Ovary (tissue), 9 donors: Measurements from ENCODE around the gene STAP2. TPM values are rescaled to one million over a fixed set of nuclear protein-coding genes. Genes with fewer than 3 reads are reported as not detected.

ENCODE experiments used
- DNase-seq, 5 donors: peaks; one replicate each; pipeline ENCODE4 v3.0.0-alpha.2; 2019 to 2020
- H3K27ac ChIP-seq, 2 donors: fragments of 200-600 bp; one replicate each; pipeline versions ENCODE4 v1.5.1 to v1.8.0; 2019 to 2022
- H3K27me3 ChIP-seq: fragments of 200-600 bp; one replicate; pipeline ENCODE4 v1.8.0; 2022
- H3K36me3 ChIP-seq: fragments of 200-600 bp; sonication (generic); one replicate; pipeline ENCODE4 v1.5.1; 2019
- H3K4me1 ChIP-seq: one replicate; pipeline ENCODE4 v1.8.1; 2013; ENCODE audit warnings: mild to moderate bottlenecking, moderate library complexity; ENCODE audit not compliant: insufficient read depth
- H3K4me3 ChIP-seq: fragments of 200-600 bp; sonication (generic); one replicate; pipeline ENCODE4 v1.5.1; 2017
- H3K9me3 ChIP-seq, 2 donors: fragments of 200-600 bp in 1 of 2; sonication (generic) in 1 of 2; one replicate each; pipeline versions ENCODE4 v1.5.1 to v1.8.1; 2013 to 2019; ENCODE audit warnings: mild to moderate bottlenecking in 1 of 2, moderate library complexity in 1 of 2
- CTCF ChIP-seq, 3 donors: fragments of 450-650 bp in 2 of 3; fragments of 200-600 bp in 1 of 3; IDR thresholded peaks; one replicate each; pipeline versions ENCODE4 v1.5.1 to v1.8.0; 2016 to 2022; ENCODE audit warnings: antibody characterized with exemption in 3 of 3, mild to moderate bottlenecking in 1 of 3
- EP300 ChIP-seq: sonication (generic); formaldehyde crosslinking; IDR thresholded peaks from one replicate; pipeline ENCODE4 v1.6.1; 2017; ENCODE audit warnings: antibody characterized with exemption
- POLR2A ChIP-seq: fragments of 450-650 bp; IDR thresholded peaks from one replicate; pipeline ENCODE4 v1.6.1; 2017; ENCODE audit warnings: antibody characterized with exemption, mild to moderate bottlenecking, moderate library complexity
- WGBS, 3 donors: extraction: QIAGEN DNeasy Blood & Tissue Kit in 1 of 3; methylation state at CpG; one replicate each; pipeline versions ENCODE4 v1.1.5 to v1.1.7; 2013 to 2017; 5-methylcytosine and 5-hydroxymethylcytosine counted together
- intact Hi-C, 4 donors: fragments of 100-400 bp; cut with DNase I; formaldehyde crosslinking; loops; one replicate each; pipeline versions ENCODE4 v1.11.0 to v1.15.1; 2022 to 2023
- polyA plus RNA-seq, 2 donors: library from polyadenylated mRNA; stranded (reverse); fragments of 200-250 nt in 1 of 2; fragments of 350-450 nt in 1 of 2; fragmentation: Illumina TruSeq in 1 of 2; extraction: RNeasy Lipid Tissue Mini Kit (QIAGEN cat#74804) in 1 of 2; gene quantifications; one replicate each; pipeline ENCODE4 v1.2.3, GENCODE V29; 2013 to 2014
- total RNA-seq, 7 donors: library from RNA; depleted of rRNA in 2 of 7; stranded (reverse); fragments of >200 nt in 2 of 7; fragmentation: NEBNext Ultra II Directional in 3 of 7; extraction: Animal tissue kit (Norgen Biotek cat#: 25700) in 3 of 7; gene quantifications; one replicate each; pipeline versions ENCODE4 v1.1.0 to v1.2.4, GENCODE V29; 2016 to 2023
- donor health status: DM: no; HTN: no; CAD: no; lungs with moderate emphysema.
- donor health status: DM: no; HTN: no; CAD: no.
- donor health status: Bipolar disorder and iron deficiency.
- donor health status: DM: yes; HTN: yes; CAD: no.
- donor health status: DM: no; HTN: no; CAD: no.
- donor health status: DM: yes; HTN: yes; CAD: no.

Gene STAP2
- total and polyA plus RNA-seq, 9 donors: 9.7 to 32.5 (median 17.5) TPM

GRCh38 chr19:4279530-4280422 is 58.9 kb downstream of the STAP2 start:
- Histone ChIP-seq H3K4me1 (peaks cover 3% of the 10 kb centered on the region), H3K4me3 (peak overlapping the region; percentile 24), H3K9me3 (no peaks in the 10 kb centered on the region), H3K27ac (no peak overlapping the region), H3K36me3 (no peaks in the 10 kb centered on the region), H3K27me3 (no peaks in the 10 kb centered on the region)
- TF ChIP-seq POLR2A (no peak), EP300 (no peak), CTCF (IDR thresholded peaks at IDR 0.05) (no peak)
- intact Hi-C loops: no loop called here
- WGBS, 3 donors: 2 to 4% (median 3%) methylated on average over 62 to 71 of the region's 71 CpGs
- no peak for DNase-seq

GRCh38 chr19:4279267-4279529 is 59.4 kb downstream of the STAP2 start:
- intact Hi-C loops: no loop called here
- Histone ChIP-seq H3K4me1 (peaks cover 3% of the 10 kb centered on the region), H3K36me3 (no peaks in the 10 kb centered on the region), H3K4me3 (peak overlapping the region; percentile 24), H3K27ac (no peak overlapping the region), H3K9me3 (no peaks in the 10 kb centered on the region), H3K27me3 (no peaks in the 10 kb centered on the region)
- 0 to 1% (median 0%) methylated on average over 16 to 30 of the region's 30 CpGs for WGBS, 3 donors
- TF ChIP-seq EP300 (no peak), POLR2A (no peak), CTCF (IDR thresholded peaks at IDR 0.05) (no peak)
- no peak for DNase-seq

GRCh38 chr19:4278419-4279266 is 60.0 kb downstream of the STAP2 start, which contains the start of gene SHD:
SHD (plus strand) TSS chr19:4279266; CDS start chr19:4280064, 798 bp downstream.
- H3K27ac ChIP-seq: no peak within 1 kb of the TSS
- TF ChIP-seq POLR2A (no peak), CTCF (IDR thresholded peaks at IDR 0.05) (no peak), EP300 (no peak)
- H3K4me1 ChIP-seq: peaks cover 3% of the 10 kb centered on the region
- no peaks in the 10 kb centered on the region for H3K36me3 ChIP-seq
- WGBS, 3 donors: 3 to 5% (median 4%) methylated on average over 32 to 44 of the region's 44 CpGs
- DNase-seq: no peak
- intact Hi-C loops: no loop called here
- no peaks in the 10 kb centered on the region for H3K9me3 ChIP-seq
- no peaks in the 10 kb centered on the region for H3K27me3 ChIP-seq
- H3K4me3 ChIP-seq: peak within 1 kb of the TSS; percentile 24

GRCh38 chr19:4278010-4278409 is 60.6 kb downstream of the STAP2 start:
- 36 to 54% (median 43%) methylated on average over 4 of the region's 4 CpGs for WGBS, 3 donors
- H3K9me3 ChIP-seq: no peaks in the 10 kb centered on the region
- DNase-seq: no peak
- no peak overlapping the region for H3K4me3 ChIP-seq
- intact Hi-C loops: no loop called here
- H3K27me3 ChIP-seq: no peaks in the 10 kb centered on the region
- no peaks in the 10 kb centered on the region for H3K36me3 ChIP-seq
- H3K27ac ChIP-seq: no peak overlapping the region
- TF ChIP-seq EP300: no peak
- TF ChIP-seq CTCF (IDR thresholded peaks at IDR 0.05): no peak
- no peak for TF ChIP-seq POLR2A
- peaks cover 3% of the 10 kb centered on the region for H3K4me1 ChIP-seq
